Measurements from ENCODE around the gene ASH1L.
"Not testable (repeated sequence)": the region's sequence is repeated elsewhere in the genome, so short reads cannot be mapped to it uniquely, and the experiment has no call there.

The ASH1L gene

DNA sequence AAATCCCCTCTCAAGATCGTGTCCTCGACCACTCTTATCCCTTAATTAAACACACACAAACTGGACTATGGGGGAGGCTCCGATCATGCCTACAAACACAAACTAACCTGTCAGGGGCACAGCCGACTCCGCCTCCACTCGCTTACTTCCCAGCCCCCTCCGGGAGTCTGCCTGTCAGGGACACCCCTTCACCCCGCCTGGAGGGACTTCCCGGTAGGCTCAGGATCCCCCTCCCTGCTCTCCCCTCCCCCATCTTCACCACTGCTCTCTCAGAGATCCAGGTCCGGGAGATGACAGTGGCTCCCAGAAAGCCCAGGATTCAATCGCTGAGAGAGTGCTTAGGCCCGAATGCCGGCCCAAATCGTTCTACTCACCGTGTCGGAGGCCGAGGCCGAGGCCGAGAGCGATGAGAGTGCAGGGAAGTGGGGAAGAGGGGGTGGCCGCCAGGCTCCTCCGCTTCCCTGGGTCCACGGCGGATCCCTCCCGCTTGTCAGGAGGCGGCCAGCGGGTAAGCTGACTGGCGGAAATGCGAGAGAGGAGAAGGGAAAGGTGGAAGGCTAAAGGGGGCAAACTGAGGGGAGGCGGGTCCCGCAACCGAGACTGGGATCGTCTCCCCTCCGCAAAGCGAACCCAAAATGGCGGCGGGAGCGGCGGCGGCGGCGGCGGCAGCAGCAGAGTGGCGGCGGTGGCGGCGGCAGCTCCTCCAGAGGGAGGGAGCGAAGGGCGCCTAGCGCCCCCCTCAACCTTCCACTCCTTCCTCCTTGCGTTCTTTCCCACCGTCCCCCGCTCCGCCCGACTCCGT is 623 bp downstream of the ASH1L start:
- DNase-seq (ENCODE audit: low read depth), result peak; percentile 14

DNA sequence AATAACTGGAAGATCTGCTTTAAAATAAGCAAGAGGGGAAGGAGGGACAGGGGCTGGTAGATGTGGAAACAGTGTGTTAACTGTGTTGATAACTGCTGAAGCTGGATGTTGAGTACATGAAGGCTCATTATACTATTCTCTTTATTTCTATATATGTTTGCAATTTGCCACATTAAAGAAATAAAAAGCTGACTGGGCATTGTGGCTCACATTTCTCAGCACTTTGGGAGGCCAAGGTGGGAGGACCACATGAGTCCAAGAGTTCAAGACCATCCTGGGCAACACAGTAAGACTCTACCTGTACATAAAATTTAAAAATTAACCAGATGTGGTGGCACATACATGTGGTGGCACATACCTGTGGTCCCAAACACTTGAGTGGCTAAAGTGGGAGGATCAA is 6.7 kb downstream of the ASH1L start:
- no peak for DNase-seq (ENCODE audit: low read depth)

- DNase-seq (ENCODE audit: low read depth), result no peak
These were observed 9.3 kb downstream of the ASH1L start for GRCh38 chr1:155553349-155553748.

- no peak for DNase-seq (ENCODE audit: low read depth)
These were observed 13.9 kb downstream of the ASH1L start for GRCh38 chr1:155548706-155549105.

DNA sequence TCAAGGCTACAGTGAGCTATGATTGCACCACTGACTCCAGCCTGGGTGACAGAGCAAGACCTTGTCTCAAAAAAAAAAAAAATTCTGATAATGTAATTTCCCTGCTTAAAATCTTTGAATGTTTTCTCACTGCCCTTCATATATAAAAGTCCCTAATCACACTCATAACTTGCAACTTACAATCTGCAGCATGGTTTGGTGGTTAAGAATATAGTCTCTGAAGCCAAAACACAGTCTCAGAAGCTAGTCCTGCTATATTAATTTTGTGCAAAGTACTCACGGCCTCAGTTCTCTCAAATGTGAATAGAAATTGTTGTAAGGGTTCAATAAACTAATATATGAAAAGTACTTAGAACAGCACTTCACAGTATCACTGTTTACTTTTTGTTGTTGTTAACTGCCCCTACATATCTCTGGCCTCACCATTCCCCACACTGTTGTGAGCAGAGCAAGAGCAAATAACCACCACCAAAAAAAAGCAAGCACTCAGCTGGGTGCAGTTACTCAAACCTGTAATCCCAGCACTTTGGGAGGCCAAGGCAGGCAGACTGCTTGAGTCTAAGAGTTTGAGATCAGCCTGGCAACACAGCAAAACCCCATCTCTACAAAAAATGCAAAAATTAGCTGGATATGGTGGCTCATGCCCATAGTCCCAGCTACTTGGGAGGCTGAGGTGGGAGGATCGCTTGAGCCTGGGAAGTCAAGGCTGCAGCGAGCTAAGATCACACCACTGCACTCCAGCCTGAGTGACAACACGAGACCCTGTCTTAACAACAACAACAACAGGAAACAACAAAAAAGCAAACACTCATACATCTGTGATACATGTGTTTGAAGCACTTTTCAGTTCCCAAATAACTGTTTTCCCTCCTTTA is 22.4 kb downstream of the ASH1L start:
- no peak for DNase-seq (ENCODE audit: low read depth)

DNA sequence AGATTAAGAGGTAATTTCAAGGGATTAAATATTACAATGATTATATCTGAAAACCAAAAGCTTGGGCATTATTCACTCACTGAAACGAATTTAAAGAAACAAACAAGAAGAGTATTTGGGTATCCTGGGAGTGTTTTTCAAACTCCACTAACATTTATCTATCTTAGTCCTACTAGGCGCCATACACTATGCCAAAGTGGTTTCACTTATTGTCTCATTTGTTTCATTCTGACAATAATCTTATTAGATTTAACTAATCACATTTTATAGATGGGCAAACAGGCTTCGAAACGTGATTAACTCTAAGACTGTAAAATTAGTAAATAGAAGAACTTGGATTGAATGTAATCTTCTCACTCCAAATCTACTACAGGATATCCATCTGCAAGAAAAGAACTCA is 25.4 kb downstream of the ASH1L start:
- no peak for DNase-seq (ENCODE audit: low read depth)

GRCh38 chr1:155531624-155532023 is 31.0 kb downstream of the ASH1L start:
- DNase-seq (ENCODE audit: low read depth), result no peak

DNA sequence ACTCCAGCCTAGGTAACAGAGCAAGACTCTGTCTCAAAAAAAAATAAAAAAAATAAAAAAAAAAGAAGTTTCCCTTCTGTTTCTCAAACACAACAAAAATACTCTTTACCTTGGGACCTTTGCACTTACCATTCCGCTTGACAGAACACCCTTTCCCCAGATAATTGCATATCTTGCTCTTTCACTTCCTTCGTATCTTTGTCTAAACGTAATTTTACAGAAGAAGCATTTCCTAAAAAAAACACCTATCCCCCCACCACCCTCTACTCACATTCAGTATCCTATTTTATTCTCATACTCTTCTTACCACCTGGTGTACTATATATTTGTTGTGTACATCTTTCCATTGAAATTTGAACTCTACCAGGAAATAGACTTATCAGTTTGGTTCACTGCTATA is 32.7 kb downstream of the ASH1L start:
- DNase-seq (ENCODE audit: low read depth), result no peak

- no peak for DNase-seq (ENCODE audit: low read depth)
These were observed 33.5 kb downstream of the ASH1L start for GRCh38 chr1:155529109-155529508.

DNA sequence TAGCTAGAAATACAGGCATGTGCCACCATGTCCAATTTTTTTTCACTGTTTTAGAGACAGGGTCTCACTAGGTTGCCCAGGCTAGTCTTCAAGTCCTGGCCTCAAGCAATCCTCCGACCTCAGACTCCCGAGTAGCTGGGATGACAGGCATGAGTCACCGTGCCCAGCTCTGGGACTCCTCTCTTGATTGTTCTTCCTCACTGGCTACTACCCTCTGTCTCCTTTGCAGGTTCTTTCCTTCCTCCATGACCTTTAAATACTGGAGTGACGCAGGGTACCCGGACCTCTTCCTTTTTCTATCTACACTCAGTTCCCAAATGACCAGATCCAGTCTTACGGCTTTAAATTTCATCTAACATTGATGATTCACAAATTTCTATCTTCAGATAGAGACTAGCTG is 34.9 kb downstream of the ASH1L start:
- DNase-seq (ENCODE audit: low read depth), result no peak

- no peak for DNase-seq (ENCODE audit: low read depth)
These were observed 36.2 kb downstream of the ASH1L start for GRCh38 chr1:155526356-155526755.

DNA sequence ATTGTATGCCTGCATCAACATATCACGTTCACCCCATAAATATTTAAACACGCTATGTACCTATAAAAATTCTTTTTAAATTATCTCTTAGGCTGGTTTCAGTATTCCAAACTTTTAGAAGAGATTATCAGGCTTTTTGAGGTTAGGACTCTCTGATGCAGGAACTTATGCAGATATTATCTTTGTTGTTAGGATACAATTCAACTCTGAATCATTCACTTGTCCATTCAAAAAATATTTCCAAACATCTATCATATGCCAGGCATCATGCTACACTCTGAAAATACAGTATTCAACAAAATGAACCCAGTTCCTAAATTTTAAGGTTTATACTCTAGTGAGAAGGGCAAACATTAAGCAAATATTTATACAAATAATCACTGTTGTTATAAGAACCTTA is 40.5 kb downstream of the ASH1L start:
- DNase-seq (ENCODE audit: low read depth), result no peak

DNA sequence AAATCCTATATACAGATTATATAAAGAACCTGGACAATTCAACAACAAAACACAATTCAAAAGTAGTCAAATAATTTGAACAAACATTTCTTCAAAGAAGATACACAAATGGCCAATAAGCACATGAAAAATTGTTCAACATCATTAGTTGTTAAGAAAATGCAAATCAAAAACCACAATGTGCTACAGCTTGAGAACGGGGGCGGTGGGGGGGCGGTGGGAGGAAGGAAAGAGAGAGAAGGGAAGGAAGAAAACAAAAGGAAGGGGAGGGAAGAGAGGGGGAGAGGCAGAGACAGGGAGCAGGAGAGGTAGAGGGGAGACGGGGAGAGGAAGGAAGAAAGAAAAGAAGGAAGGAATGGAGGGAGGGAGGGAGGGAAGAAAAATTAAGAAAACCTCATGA is 44.1 kb downstream of the ASH1L start:
- DNase-seq (ENCODE audit: low read depth), result no peak

GRCh38 chr1:155514582-155515187 is 47.9 kb downstream of the ASH1L start:
- DNase-seq (ENCODE audit: low read depth), result no peak

DNA sequence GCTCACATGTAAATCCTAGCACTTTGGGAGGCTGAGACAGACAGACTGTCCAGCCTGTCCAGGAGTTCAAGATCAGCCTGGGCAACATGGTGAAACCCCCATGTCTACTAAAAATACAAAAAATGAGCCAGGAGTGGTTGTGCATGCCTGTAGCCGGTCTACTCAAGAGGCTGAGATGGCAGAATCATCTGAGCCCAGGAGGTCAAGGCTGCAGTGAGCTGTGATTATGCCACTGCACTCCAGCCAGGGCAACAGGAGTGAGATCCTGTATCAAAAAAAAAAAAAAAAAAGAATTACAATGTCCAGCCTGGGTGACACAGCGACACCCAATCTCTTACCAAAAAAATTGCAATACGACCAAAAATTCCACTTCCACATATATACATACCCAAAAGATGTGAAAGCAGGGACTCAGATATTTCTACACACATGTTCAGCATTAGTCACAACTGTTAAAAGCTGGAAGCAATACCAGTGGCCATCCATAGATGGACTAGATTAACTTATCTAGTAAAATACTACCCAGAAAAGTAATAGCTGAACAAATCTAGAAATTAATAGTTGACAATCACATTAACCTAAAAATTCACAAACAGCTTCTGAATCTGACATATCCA is 49.2 kb downstream of the ASH1L start:
- DNase-seq (ENCODE audit: low read depth), result no peak

- DNase-seq (ENCODE audit: low read depth), result not testable (repeated sequence)
These were observed 51.2 kb downstream of the ASH1L start for GRCh38 chr1:155511385-155511784.

GRCh38 chr1:155509064-155509463 is 53.5 kb downstream of the ASH1L start:
- no peak for DNase-seq (ENCODE audit: low read depth)

DNA sequence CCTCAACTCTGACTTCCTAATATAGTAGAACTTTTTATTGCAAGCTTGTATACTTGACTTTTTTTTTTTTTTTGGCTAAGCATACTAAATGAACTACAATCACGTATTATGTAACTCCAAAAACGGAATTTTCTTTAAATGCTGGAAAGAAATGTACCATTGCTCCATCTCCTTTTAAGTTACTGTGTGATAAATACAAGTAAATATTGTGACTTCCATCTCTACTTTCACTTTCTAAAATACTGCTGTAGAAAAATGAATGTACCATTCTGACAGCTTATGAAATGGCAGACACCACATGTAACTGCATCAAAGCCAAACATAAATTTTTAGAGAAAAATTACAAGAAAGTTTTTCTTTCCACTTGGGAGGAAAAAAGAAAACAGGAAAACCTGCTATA is 54.7 kb downstream of the ASH1L start:
- DNase-seq (ENCODE audit: low read depth), result no peak

DNA sequence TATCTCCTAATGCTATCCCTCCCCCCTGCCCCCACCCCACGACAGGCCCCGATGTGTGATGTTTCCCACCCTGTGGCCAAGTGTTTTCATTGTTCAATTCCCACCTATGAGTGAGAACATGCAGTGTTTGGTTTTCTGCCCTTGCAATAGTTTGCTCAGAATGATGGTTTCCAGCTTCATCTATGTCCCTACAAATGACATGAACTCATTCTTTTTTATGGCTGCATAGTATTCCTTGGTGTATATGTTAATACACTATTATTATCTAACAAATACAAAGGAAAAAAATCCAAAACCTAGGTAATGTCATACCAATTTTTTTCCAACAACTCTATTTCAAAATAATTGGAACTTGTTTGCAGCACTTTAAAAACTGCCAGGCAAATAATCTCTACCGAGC is 56.6 kb downstream of the ASH1L start:
- not testable (repeated sequence) for DNase-seq (ENCODE audit: low read depth)

DNA sequence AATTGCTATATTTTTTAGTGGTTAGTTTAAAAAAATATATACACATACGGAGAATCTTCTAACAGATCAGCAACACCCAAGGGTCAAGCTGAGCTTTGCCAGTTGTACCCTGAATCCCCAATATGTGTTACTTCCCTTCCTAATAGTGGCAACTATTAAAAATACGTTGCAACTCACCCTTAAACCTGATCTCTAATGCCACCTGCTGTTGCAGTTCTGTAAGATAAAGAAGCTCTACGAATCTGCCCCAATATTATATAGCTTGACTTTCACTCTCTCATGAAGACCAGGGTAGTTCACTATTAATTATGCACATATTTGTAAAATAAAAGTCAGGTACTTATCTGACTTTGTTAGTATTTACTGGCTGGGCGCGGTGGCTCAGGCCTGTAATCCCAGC is 58.4 kb downstream of the ASH1L start:
- no peak for DNase-seq (ENCODE audit: low read depth)

- DNase-seq (ENCODE audit: low read depth), result no peak
These were observed 62.5 kb downstream of the ASH1L start for GRCh38 chr1:155499953-155500639.

- DNase-seq (ENCODE audit: low read depth), result no peak
These were observed 63.3 kb downstream of the ASH1L start for GRCh38 chr1:155499263-155499662.
